ENCODE measurements around the gene TBC1D1. TPM values are rescaled to one million over a fixed set of nuclear protein-coding genes. Genes with fewer than 3 reads are reported as not detected.

TBC1D1 gene
- total and polyA plus RNA-seq, 8 donors: 53.3 to 78.9 (median 71.1) TPM

- no peak for TF ChIP-seq CTCF (IDR thresholded peaks at IDR 0.05)
- DNase-seq (no peak), ATAC-seq (peak; percentile 64)
- no peaks in the 10 kb centered on the region for H3K36me3 ChIP-seq
- intact Hi-C loops (cut with DNase I): no loop called here
- H3K9me3 ChIP-seq: no peaks in the 10 kb centered on the region
- no peak overlapping the region for H3K4me3 ChIP-seq
- no peaks in the 10 kb centered on the region for H3K4me1 ChIP-seq
- H3K27ac ChIP-seq: peak overlapping the region; percentile 0 to 2
- H3K27me3 ChIP-seq: no peaks in the 10 kb centered on the region
These were observed 17.8 kb downstream of the TBC1D1 start for GRCh38 chr4:37908488-37909331.

GRCh38 chr4:37909332-37910090, 18.6 kb downstream of the TBC1D1 start:
- no peak for ATAC-seq
- intact Hi-C loops (cut with DNase I): no loop called here

GRCh38 chr4:37910091-37910486, 19.2 kb downstream of the TBC1D1 start:
- intact Hi-C loops (cut with DNase I): no loop called here

More at GRCh38 chr4:37909332-37910090, 18.6 kb downstream of the TBC1D1 start:
- H3K4me3 ChIP-seq: no peak overlapping the region
- H3K27ac ChIP-seq: peak overlapping the region in 1 of 2 donors; percentile 0
- H3K9me3 ChIP-seq: no peaks in the 10 kb centered on the region
- no peaks in the 10 kb centered on the region for H3K36me3 ChIP-seq
- H3K27me3 ChIP-seq: no peaks in the 10 kb centered on the region
- no peak for DNase-seq
- TF ChIP-seq CTCF (IDR thresholded peaks at IDR 0.05): no peak
- no peaks in the 10 kb centered on the region for H3K4me1 ChIP-seq

GRCh38 chr4:37914539-37914938, 23.7 kb downstream of the TBC1D1 start:
- Histone ChIP-seq H3K4me3 (no peak overlapping the region), H3K4me1 (no peaks in the 10 kb centered on the region), H3K27me3 (no peaks in the 10 kb centered on the region), H3K36me3 (no peaks in the 10 kb centered on the region), H3K9me3 (no peaks in the 10 kb centered on the region), H3K27ac (no peak overlapping the region)
- intact Hi-C loops (cut with DNase I): no loop called here
- TF ChIP-seq CTCF (IDR thresholded peaks at IDR 0.05): no peak
- DNase-seq (no peak), ATAC-seq (no peak)

More at GRCh38 chr4:37910091-37910486, 19.2 kb downstream of the TBC1D1 start:
- H3K9me3 ChIP-seq: no peaks in the 10 kb centered on the region
- no peaks in the 10 kb centered on the region for H3K4me1 ChIP-seq
- H3K4me3 ChIP-seq: no peak overlapping the region
- H3K36me3 ChIP-seq: no peaks in the 10 kb centered on the region
- no peaks in the 10 kb centered on the region for H3K27me3 ChIP-seq
- TF ChIP-seq CTCF (IDR thresholded peaks at IDR 0.05): no peak
- DNase-seq: no peak
- ATAC-seq: no peak
- no peak overlapping the region for H3K27ac ChIP-seq

- intact Hi-C loops (cut with DNase I): no loop called here
- no peaks in the 10 kb centered on the region for H3K4me1 ChIP-seq
- ATAC-seq (no peak), DNase-seq (no peak)
- no peaks in the 10 kb centered on the region for H3K36me3 ChIP-seq
- TF ChIP-seq CTCF (IDR thresholded peaks at IDR 0.05): no peak
- no peak overlapping the region for H3K27ac ChIP-seq
- H3K9me3 ChIP-seq: no peaks in the 10 kb centered on the region
- H3K27me3 ChIP-seq: no peaks in the 10 kb centered on the region
- H3K4me3 ChIP-seq: no peak overlapping the region
These were observed 26.5 kb downstream of the TBC1D1 start for GRCh38 chr4:37917388-37917787.

All from left lung (tissue), 10 donors.